Right ventricle myocardium inferior (tissue), 1 donor: ENCODE results near the gene SDF4. TPM values are rescaled to one million over a fixed set of nuclear protein-coding genes. Genes with fewer than 3 reads are reported as not detected.

Experiments used
- ATAC-seq: fragments of 200-7000 bp; cut with Tn5 transposase; one replicate; pipeline ENCODE4 v1.9.1; 2020; ENCODE audit warnings: mild to moderate bottlenecking, moderate library complexity
- DNase-seq: peaks from one replicate; pipeline ENCODE4 v3.0.0; 2021; ENCODE audit errors: missing footprints
- intact Hi-C: fragments of 100-400 bp; cut with DNase I; formaldehyde crosslinking; loops from one replicate; pipeline ENCODE4 v1.11.0; 2022
- total RNA-seq: library from RNA; stranded (reverse); fragmentation: NEBNext Ultra II Directional; extraction: Animal tissue kit (Norgen Biotek cat#: 25700); gene quantifications from one replicate; pipeline ENCODE4 v1.2.1, GENCODE V29; 2021
- donor health status: DM: no; HTN: yes; CAD: no; lungs with severe emphysema.

Gene SDF4
- total RNA-seq, 1 donor from 2014 or later, result 125 TPM

- intact Hi-C loops, result no loop called here
- no peak for DNase-seq
- ATAC-seq, result no peak
Observed at GRCh38 chr1:1220197-1220596, 11.6 kb downstream of the SDF4 start.

GRCh38 chr1:1219341-1219740 lies 12.5 kb downstream of the SDF4 start:
- no peak for ATAC-seq
- intact Hi-C loops, result no loop called here
- no peak for DNase-seq

GRCh38 chr1:1218524-1219200 lies 13.1 kb downstream of the SDF4 start:
- DNase-seq (no peak), ATAC-seq (no peak)
- intact Hi-C loops, result no loop called here

GRCh38 chr1:1217621-1218523 lies 13.9 kb downstream of the SDF4 start:
- intact Hi-C loops, result no loop called here
- ATAC-seq (no peak), DNase-seq (no peak)

GRCh38 chr1:1216770-1217620 lies 14.8 kb downstream of the SDF4 start:
- ATAC-seq (no peak), DNase-seq (no peak)
- intact Hi-C loops, result no loop called here

GRCh38 chr1:1215881-1216605 lies 15.8 kb downstream of the SDF4 start:
- intact Hi-C loops, result no loop called here
- DNase-seq (no peak), ATAC-seq (no peak)

- no peak for DNase-seq
- no peak for ATAC-seq
Observed at GRCh38 chr1:1215080-1215676, 16.6 kb downstream of the SDF4 start.

GRCh38 chr1:1213345-1214265 lies 18.2 kb downstream of the SDF4 start, which contains the start of gene TNFRSF4:
TNFRSF4 (minus strand) TSS chr1:1214153; CDS start chr1:1214127, 26 bp downstream.
- DNase-seq, result peak; percentile 59
- intact Hi-C loops, result no loop called here
- no peak for ATAC-seq

More at GRCh38 chr1:1215080-1215676, 16.6 kb downstream of the SDF4 start:
- intact Hi-C loops, result no loop called here

- intact Hi-C loops, result no loop called here
- DNase-seq, result peak; percentile 79
- ATAC-seq, result peak; percentile 13
Observed at GRCh38 chr1:1212780-1213344, 18.9 kb downstream of the SDF4 start.

- DNase-seq (peak; percentile 41), ATAC-seq (no peak)
- intact Hi-C loops, result no loop called here
Observed at GRCh38 chr1:1211541-1212441, 20.0 kb downstream of the SDF4 start.

- peak; percentile 45 for DNase-seq
- no peak for ATAC-seq
- intact Hi-C loops, result no loop called here
Observed at GRCh38 chr1:1210726-1211540, 20.9 kb downstream of the SDF4 start.

- intact Hi-C loops, result no loop called here
- DNase-seq (peak; percentile 50), ATAC-seq (no peak)
Observed at GRCh38 chr1:1208713-1209433, 22.9 kb downstream of the SDF4 start.

- intact Hi-C loops, result no loop called here
Observed at GRCh38 chr1:1207571-1207892, 24.3 kb downstream of the SDF4 start.

GRCh38 chr1:1206966-1207531 lies 24.8 kb downstream of the SDF4 start:
- intact Hi-C loops, result no loop called here
- ATAC-seq (no peak), DNase-seq (peak; percentile 23)

More at GRCh38 chr1:1207571-1207892, 24.3 kb downstream of the SDF4 start:
- ATAC-seq, result no peak
- DNase-seq, result no peak
